GM12892 (cell line): ENCODE measurements around the gene MRE11.
"Not testable (repeated sequence)": the region's sequence is repeated elsewhere in the genome, so short reads cannot be mapped to it uniquely, and the experiment has no call there.

ENCODE experiments used
- DNase-seq: peaks from one replicate; pipeline ENCODE4 v3.0.0; 2011; ENCODE audit not compliant: insufficient read length
- FAIRE-seq: peaks from 2 replicates; lab custom pipeline; 2011; peaks lifted over from hg19 to GRCh38; lab: Jason Lieb, UNC
- POLR2A ChIP-seq: IDR thresholded peaks from 2 replicates; pipeline ENCODE4 v1.6.1; 2011; ENCODE audit warnings: low read depth, low read length, control low read depth
- POLR2AphosphoS5 ChIP-seq: IDR thresholded peaks from 2 replicates; pipeline ENCODE4 v1.6.1; 2011; ENCODE audit warnings: low read depth, low read length, control low read depth
- TAF1 ChIP-seq: IDR thresholded peaks from 2 replicates; pipeline ENCODE4 v1.6.1; 2011; ENCODE audit warnings: low read depth, mild to moderate bottlenecking, control low read depth, low read length, borderline replicate concordance

MRE11 gene

DNA sequence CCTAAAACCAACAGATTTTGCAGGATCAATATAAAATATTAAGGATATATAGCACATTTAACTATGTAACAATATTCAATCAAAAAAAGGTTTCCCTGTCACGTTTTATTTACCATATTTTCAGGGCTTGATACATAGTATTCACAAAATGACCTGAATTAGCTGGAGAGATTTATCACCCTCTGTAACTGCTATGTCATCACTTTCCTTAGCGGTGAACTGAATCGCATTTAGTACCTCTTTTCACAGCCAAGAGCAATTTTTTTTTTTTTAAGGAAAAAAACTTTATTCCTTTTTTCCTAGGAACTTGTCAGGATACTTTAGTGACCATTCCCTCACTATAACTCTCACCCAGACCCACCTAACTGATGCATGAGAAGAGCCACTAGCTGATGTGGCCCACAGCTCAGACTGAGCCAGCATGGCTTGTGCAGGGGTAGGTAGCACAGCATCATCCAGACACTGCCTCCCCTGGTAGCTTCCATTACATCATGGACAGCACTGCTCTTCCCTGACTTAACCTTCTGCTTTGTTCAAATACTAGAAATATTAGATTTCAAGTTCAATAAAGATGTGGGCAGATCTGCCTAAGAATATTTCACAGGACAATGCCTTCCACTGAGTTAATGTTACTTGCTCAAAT lies 75.4 kb downstream of the MRE11 start:
- peak; percentile 44 for FAIRE-seq
- no peak for DNase-seq
- no peak for TF ChIP-seq TAF1
- no peak for TF ChIP-seq POLR2A
- TF ChIP-seq POLR2AphosphoS5 = no peak

- FAIRE-seq (peak; percentile 33), DNase-seq (no peak)
- TF ChIP-seq TAF1 (no peak), POLR2A (no peak)
Measured at GRCh38 chr11:94417386-94417987, 76.2 kb downstream of the MRE11 start.

DNA sequence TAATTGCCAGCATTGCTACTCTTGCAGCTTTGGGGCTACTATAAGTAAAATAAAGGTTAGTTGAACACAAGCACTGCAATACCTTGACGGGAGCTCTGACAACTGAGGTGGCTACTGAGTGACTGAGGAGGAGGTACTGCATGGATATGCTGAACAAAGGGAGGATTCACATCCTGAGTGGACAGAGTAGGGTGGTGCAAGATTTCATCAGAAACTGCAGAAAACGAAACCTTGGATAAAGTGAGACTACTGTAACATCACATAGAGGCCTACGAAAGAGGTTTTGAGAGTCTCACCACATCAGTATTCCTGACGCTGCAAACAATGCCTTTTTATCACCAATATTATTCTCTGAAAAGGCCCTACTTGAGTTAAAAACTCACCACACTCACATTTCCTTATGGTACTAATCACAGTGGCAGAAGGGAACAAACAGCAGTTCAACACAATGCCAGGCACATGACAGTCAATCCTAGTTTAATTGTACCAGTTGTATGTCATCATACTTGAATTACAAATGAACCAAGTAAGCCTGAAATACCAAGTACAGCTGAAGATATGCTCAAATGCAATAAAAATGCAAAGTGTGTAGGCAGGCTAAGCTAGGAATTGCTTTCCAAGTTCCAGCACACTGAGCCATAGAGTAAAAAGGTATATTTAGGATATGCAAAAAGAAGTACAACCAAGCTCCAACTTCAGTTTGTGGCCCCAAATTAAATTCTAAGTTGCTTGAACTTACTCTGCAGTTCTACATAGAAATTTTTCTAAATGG lies 88.4 kb downstream of the MRE11 start:
- FAIRE-seq = no peak
- TF ChIP-seq POLR2A = no peak
- DNase-seq = no peak

GRCh38 chr11:94402355-94402754 lies 91.3 kb downstream of the MRE11 start:
- TF ChIP-seq TAF1 = no peak
- TF ChIP-seq POLR2A = no peak
- no peak for TF ChIP-seq POLR2AphosphoS5
- DNase-seq (no peak), FAIRE-seq (peak; percentile 56)

DNA sequence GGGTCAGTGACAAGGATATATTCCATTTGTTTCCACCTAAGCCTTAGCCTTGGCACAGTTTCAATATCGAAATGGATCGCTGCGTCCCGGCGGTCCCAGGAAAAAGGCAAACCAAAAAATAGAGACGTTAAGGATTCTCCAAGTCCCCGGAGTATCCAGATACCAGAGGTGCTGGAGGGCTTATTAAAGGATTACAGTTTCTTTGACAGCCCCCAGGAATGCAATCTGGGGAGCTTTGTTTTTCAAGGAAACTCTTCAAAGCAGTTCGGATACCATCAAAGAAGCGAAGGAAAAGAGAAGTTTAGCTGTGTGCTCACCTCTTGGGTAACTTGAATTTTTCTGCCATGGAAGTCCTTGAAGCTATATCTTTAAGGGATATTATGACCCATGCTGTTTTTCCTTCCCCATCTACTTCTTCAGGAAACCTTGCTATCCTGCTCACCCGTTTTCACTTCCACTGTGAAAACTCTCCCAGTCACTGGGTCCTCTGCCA lies 91.8 kb downstream of the MRE11 start:
- FAIRE-seq (no peak), DNase-seq (no peak)
- TF ChIP-seq TAF1 = no peak
- no peak for TF ChIP-seq POLR2A
- no peak for TF ChIP-seq POLR2AphosphoS5

DNA sequence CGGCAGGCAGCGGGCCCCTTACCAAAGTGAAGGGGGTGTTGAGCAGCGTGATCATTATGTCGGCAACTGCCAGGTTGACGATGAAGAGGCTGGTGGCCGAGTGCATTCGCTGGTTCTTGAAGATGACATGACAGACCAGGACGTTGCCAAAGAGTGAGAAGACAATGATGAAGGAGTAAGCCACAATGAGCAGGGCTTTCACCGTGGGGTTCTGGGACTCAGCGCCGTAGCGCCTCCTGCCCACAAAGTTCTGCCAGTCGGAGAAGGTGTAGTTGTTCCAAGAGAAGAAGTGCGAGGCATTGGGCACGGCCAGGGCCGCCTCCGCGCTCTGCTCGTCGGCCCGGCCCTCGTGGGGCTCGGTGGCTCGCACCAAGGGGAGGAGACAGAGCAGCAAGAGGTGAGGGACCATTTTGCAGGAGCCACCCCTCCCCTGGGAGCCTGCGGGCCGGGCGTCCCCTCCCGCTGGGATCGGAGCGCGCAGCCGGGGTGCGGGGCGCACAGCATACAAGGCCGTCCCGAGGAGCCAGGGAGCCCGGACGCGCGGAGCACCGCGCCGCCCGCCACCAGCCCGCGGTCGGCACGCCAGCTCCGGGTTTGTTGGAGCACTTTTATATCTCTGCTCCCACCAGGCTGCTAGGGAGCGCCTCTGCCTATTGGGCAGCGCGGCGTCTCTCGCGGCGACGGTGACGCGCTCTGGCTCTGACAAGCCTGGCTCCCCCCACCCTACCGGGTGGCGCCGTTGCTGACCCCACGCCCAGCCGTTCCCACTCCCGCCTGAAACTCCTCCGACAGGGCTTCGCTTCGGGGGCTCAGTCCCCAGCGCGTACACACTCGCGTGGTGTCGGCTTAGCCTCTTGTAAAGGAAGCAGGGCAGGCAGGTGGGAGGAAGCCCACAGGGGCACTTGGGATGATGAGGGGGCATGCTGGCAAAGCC lies 92.5 kb downstream of the MRE11 start, which contains the start of gene GPR83:
Gene GPR83, minus strand, starts transcription at position 581 of the 934 bp plus-strand sequence. Its CDS starts 172 bp downstream, at position 409.
- DNase-seq (no peak), FAIRE-seq (no peak)
- TF ChIP-seq TAF1 (no peak), POLR2AphosphoS5 (no peak), POLR2A (no peak)

DNA sequence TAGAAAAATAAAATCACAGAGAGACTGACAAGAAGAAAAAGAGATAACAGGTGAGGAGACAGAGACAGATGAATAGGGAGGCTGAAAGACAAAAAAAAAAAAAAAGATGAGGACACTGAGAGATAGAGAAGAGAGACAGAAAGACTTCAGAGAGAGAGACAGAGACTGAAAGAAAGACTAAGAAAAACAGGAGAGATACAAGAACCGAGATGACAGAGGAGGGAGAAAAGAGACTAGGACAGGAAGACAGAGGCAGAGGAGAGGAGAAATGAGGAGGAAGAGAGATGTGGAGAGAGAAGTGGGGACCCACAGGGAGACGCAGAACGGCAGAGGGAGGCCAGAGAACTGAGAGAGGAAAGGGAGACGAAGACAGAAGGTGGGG lies 93.2 kb downstream of the MRE11 start:
- no peak for DNase-seq
- no peak for TF ChIP-seq POLR2AphosphoS5
- TF ChIP-seq TAF1 = no peak
- no peak for TF ChIP-seq POLR2A
- no peak for FAIRE-seq

DNA sequence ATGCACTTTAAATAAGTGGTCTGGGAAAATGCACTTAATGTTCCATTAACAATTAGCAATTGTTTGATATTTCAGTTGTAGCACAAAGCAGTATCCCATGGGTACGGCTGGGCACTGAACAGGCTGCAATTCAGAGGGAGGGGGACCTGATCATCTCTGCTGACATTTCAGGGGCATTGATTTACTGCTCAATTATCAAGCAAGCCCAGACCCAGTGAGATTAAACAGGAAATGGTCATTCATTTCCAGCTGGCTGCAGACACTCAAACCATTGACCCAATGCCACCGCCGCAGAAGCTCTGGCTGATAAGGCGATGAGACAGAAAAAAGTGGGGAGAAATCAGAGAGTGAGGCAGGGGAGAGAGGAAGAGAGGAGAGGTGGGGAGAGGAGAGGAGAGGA lies 93.6 kb downstream of the MRE11 start:
- FAIRE-seq = no peak
- TF ChIP-seq POLR2A (no peak), TAF1 (no peak), POLR2AphosphoS5 (no peak)
- DNase-seq = no peak

GRCh38 chr11:94398101-94398500 lies 95.5 kb downstream of the MRE11 start:
- TF ChIP-seq POLR2A (no peak), POLR2AphosphoS5 (no peak), TAF1 (no peak)
- DNase-seq (no peak), FAIRE-seq (no peak)

- TF ChIP-seq POLR2A = no peak
- no peak for TF ChIP-seq POLR2AphosphoS5
- TF ChIP-seq TAF1 = no peak
- FAIRE-seq (no peak), DNase-seq (no peak)
Measured at GRCh38 chr11:94396282-94396681, 97.4 kb downstream of the MRE11 start.

DNA sequence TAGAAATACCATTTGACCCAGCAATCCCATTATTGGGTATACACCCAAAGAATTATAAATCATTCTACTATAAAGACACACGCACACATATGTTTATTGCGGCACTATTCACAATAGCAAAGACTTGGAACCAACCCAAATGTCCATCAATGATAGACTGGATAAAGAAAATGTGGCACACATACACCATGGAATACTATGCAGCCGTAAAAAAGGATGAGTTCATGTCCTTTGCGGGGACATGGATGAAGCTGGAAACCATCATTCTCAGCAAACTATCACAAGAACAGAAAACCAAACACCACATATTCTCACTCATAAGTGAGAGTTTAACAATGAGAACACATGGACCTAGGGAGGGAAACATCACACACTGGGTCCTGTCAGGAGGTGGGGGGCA lies 101.7 kb downstream of the MRE11 start:
- not testable (repeated sequence) for FAIRE-seq, DNase-seq

DNA sequence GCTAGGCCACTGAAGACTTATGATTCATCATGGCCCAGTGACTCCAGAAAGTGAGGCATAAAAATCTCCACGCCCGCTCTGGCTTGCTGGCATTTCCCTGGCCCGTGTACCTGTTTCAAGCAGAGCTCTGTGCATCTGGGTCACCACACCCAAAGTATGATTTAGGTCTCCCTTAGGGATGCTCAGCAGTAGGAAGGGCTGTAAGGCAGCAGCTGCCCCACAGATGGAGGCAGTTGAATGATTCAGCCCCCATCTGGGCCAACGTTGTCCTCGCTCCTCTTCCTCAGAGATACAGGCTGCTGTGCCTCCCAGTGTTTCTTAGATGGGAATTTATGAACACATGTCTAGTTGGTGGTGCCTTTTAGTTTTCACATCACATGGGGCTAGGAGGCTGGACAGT lies 114.0 kb downstream of the MRE11 start:
- FAIRE-seq = no peak

More for the DNA sequence above, 114.0 kb downstream of the MRE11 start:
- DNase-seq = no peak
- TF ChIP-seq POLR2AphosphoS5 (no peak), TAF1 (no peak), POLR2A (no peak)
